Mucosa of rectum (tissue), 2 donors: ENCODE data around the gene RFESD.

Experiments
- H3K27ac ChIP-seq, 2 donors: one replicate each; pipeline ENCODE4 v1.7.0; 2013; ENCODE audit warnings: inconsistent platforms in 2 of 2, low read depth in 2 of 2, low read length in 2 of 2
- H3K27me3 ChIP-seq, 2 donors: one replicate each; pipeline ENCODE4 v1.7.0; 2013; ENCODE audit warnings: low read length in 2 of 2; ENCODE audit not compliant: control insufficient read depth in 2 of 2, insufficient read depth in 2 of 2
- H3K36me3 ChIP-seq, 2 donors: one replicate each; pipeline ENCODE4 v1.7.0; 2013; ENCODE audit warnings: low read length in 2 of 2; ENCODE audit not compliant: control insufficient read depth in 2 of 2, insufficient read depth in 2 of 2
- H3K4me1 ChIP-seq, 2 donors: one replicate each; pipeline ENCODE4 v1.7.0; 2013; ENCODE audit warnings: low read length in 2 of 2, mild to moderate bottlenecking in 1 of 2; ENCODE audit not compliant: control insufficient read depth in 2 of 2, insufficient read depth in 2 of 2
- H3K4me3 ChIP-seq, 2 donors: one replicate each; pipeline ENCODE4 v1.7.0; 2013; ENCODE audit warnings: low read length in 2 of 2
- H3K9ac ChIP-seq, 2 donors: one replicate each; pipeline ENCODE4 v1.7.0; 2013; ENCODE audit warnings: low read length in 2 of 2, low read depth in 1 of 2, mild to moderate bottlenecking in 1 of 2
- H3K9me3 ChIP-seq, 2 donors: one replicate each; pipeline ENCODE4 v1.7.0; 2013; ENCODE audit warnings: low read length in 2 of 2; ENCODE audit not compliant: control insufficient read depth in 2 of 2
- donor health status: healthy.
- donor health status: Normal muscosa, but diverticular disease.

RFESD gene

DNA sequence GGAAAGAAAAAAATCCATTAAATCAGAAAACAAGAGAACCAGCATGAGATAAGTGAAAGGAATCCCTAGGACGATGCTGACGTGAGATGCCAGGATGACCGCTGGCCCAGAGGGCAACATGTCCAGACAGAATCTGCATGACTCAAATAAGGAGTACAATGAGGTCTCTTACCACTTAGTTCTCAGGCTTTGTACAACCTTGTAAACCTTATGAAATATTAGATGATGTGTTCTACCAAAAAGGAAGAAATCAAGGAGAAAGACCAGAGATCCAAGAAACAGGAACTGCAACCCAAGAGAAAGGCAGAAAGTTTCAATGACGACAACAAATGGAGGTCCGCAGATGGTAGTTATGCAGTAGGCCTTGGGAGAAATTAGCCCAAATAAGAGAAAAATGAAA, 29.5 kb upstream of the RFESD start:
- Histone ChIP-seq H3K27me3 (no peaks in the 10 kb centered on the region), H3K27ac (no peak overlapping the region), H3K36me3 (no peaks in the 10 kb centered on the region), H3K9me3 (no peaks in the 10 kb centered on the region), H3K4me3 (no peak overlapping the region), H3K4me1 (peaks cover 7 to 13% of the 10 kb centered on the region in 2 donors), H3K9ac (no peak overlapping the region)

- peak overlapping the region in 1 of 2 donors; percentile 80 for H3K4me3 ChIP-seq
- no peaks in the 10 kb centered on the region for H3K27me3 ChIP-seq
- no peak overlapping the region for H3K27ac ChIP-seq
Measured at GRCh38 chr5:95619096-95619495, 27.5 kb upstream of the RFESD start.

GRCh38 chr5:95619514-95620029, 27.0 kb upstream of the RFESD start:
- H3K36me3 ChIP-seq: no peaks in the 10 kb centered on the region
- no peaks in the 10 kb centered on the region for H3K9me3 ChIP-seq
- no peak overlapping the region for H3K27ac ChIP-seq
- H3K27me3 ChIP-seq: no peaks in the 10 kb centered on the region
- H3K4me3 ChIP-seq: peak overlapping the region; percentile 68 to 80
- H3K9ac ChIP-seq: peak overlapping the region; percentile 52 to 58
- H3K4me1 ChIP-seq: peaks cover 7 to 13% of the 10 kb centered on the region in 2 donors

More at GRCh38 chr5:95619096-95619495, 27.5 kb upstream of the RFESD start:
- H3K9ac ChIP-seq: peak overlapping the region in 1 of 2 donors; percentile 58
- H3K9me3 ChIP-seq: no peaks in the 10 kb centered on the region
- H3K36me3 ChIP-seq: no peaks in the 10 kb centered on the region
- peaks cover 7 to 13% of the 10 kb centered on the region in 2 donors for H3K4me1 ChIP-seq

GRCh38 chr5:95620030-95620869, 26.3 kb upstream of the RFESD start, which contains the start of gene GPR150:
GPR150 (plus strand) TSS chr5:95620087; CDS start chr5:95620276, 189 bp downstream.
- Histone ChIP-seq H3K9me3 (no peaks in the 10 kb centered on the region), H3K4me3 (peak within 1 kb of the TSS; percentile 68 to 80), H3K36me3 (no peaks in the 10 kb centered on the region), H3K27me3 (no peaks in the 10 kb centered on the region), H3K9ac (peak within 1 kb of the TSS; percentile 52 to 58), H3K4me1 (peaks cover 7 to 13% of the 10 kb centered on the region in 2 donors), H3K27ac (peak within 1 kb of the TSS; percentile 11 to 57)

GRCh38 chr5:95620870-95621838, 25.4 kb upstream of the RFESD start:
- peak overlapping the region in 1 of 2 donors; percentile 58 for H3K9ac ChIP-seq
- H3K4me1 ChIP-seq: peaks cover 7 to 13% of the 10 kb centered on the region in 2 donors
- H3K4me3 ChIP-seq: peak overlapping the region; percentile 66 to 68
- H3K9me3 ChIP-seq: no peaks in the 10 kb centered on the region
- no peaks in the 10 kb centered on the region for H3K36me3 ChIP-seq
- H3K27me3 ChIP-seq: no peaks in the 10 kb centered on the region
- H3K27ac ChIP-seq: peak overlapping the region; percentile 11 to 57

GRCh38 chr5:95621839-95622629, 24.5 kb upstream of the RFESD start:
- no peak overlapping the region for H3K27ac ChIP-seq
- H3K4me3 ChIP-seq: peak overlapping the region in 1 of 2 donors; percentile 68
- no peak overlapping the region for H3K9ac ChIP-seq
- peaks cover 7 to 13% of the 10 kb centered on the region in 2 donors for H3K4me1 ChIP-seq
- no peaks in the 10 kb centered on the region for H3K27me3 ChIP-seq
- H3K36me3 ChIP-seq: no peaks in the 10 kb centered on the region
- no peaks in the 10 kb centered on the region for H3K9me3 ChIP-seq

GRCh38 chr5:95623706-95624105, 22.9 kb upstream of the RFESD start:
- Histone ChIP-seq H3K9ac (no peak overlapping the region), H3K4me3 (no peak overlapping the region), H3K27me3 (no peaks in the 10 kb centered on the region), H3K4me1 (peaks cover 13 to 22% of the 10 kb centered on the region in 2 donors), H3K9me3 (no peaks in the 10 kb centered on the region), H3K27ac (no peak overlapping the region), H3K36me3 (no peaks in the 10 kb centered on the region)

GRCh38 chr5:95624368-95624767, 22.2 kb upstream of the RFESD start:
- no peaks in the 10 kb centered on the region for H3K36me3 ChIP-seq
- H3K27me3 ChIP-seq: no peaks in the 10 kb centered on the region
- H3K4me3 ChIP-seq: no peak overlapping the region
- H3K9me3 ChIP-seq: no peaks in the 10 kb centered on the region
- peaks cover 15 to 20% of the 10 kb centered on the region in 2 donors for H3K4me1 ChIP-seq
- H3K27ac ChIP-seq: no peak overlapping the region
- no peak overlapping the region for H3K9ac ChIP-seq

GRCh38 chr5:95626701-95627100, 19.9 kb upstream of the RFESD start:
- Histone ChIP-seq H3K4me1 (peaks cover 8 to 10% of the 10 kb centered on the region in 2 donors), H3K9me3 (no peaks in the 10 kb centered on the region), H3K36me3 (no peaks in the 10 kb centered on the region), H3K9ac (no peak overlapping the region), H3K4me3 (no peak overlapping the region), H3K27me3 (no peaks in the 10 kb centered on the region), H3K27ac (no peak overlapping the region)
